GM12873 (cell line): ENCODE results near the gene HIC1.
A peak's percentile ranks its signal among the peaks of the same experiment; 100 is the strongest.

ENCODE experiments used
- CTCF ChIP-seq: IDR thresholded peaks from 2 replicates; pipeline ENCODE4 v1.5.1; 2012; ENCODE audit warnings: low read depth, mild to moderate bottlenecking, moderate library complexity, low read length, control low read depth; ENCODE audit not compliant: insufficient read depth; ENCODE audit errors: missing control alignments

The HIC1 gene

GRCh38 chr17:2057175-2057759 lies 2.4 kb downstream of the HIC1 start:
- no peak for TF ChIP-seq CTCF

GRCh38 chr17:2057760-2058585 lies 3.1 kb downstream of the HIC1 start:
- TF ChIP-seq CTCF, result no peak

GRCh38 chr17:2058586-2059546 lies 4.0 kb downstream of the HIC1 start:
- peak; percentile 86 for TF ChIP-seq CTCF

- TF ChIP-seq CTCF, result no peak
These were observed 4.9 kb downstream of the HIC1 start for GRCh38 chr17:2059547-2060384.

GRCh38 chr17:2060385-2060658 lies 5.4 kb downstream of the HIC1 start:
- TF ChIP-seq CTCF, result no peak

GRCh38 chr17:2060681-2061440 lies 6.0 kb downstream of the HIC1 start:
- TF ChIP-seq CTCF, result no peak
